Duodenal mucosa (tissue), 2 donors: ENCODE results near the gene ARHGEF11.

ENCODE experiments used
- H3K27ac ChIP-seq: one replicate; pipeline ENCODE4 v1.7.0; 2013; ENCODE audit warnings: low read depth, low read length
- H3K27me3 ChIP-seq, 2 donors: one replicate each; pipeline ENCODE4 v1.7.0; 2013; ENCODE audit warnings: low read length in 2 of 2, control low read depth in 1 of 2; ENCODE audit not compliant: insufficient read depth in 2 of 2, control insufficient read depth in 1 of 2
- H3K36me3 ChIP-seq, 2 donors: one replicate each; pipeline ENCODE4 v1.7.0; 2013; ENCODE audit warnings: low read length in 2 of 2, control low read depth in 1 of 2; ENCODE audit not compliant: insufficient read depth in 2 of 2, control insufficient read depth in 1 of 2
- H3K4me1 ChIP-seq, 2 donors: one replicate each; pipeline ENCODE4 v1.7.0; 2013; ENCODE audit warnings: low read length in 2 of 2, control low read depth in 1 of 2; ENCODE audit not compliant: insufficient read depth in 2 of 2, control insufficient read depth in 1 of 2
- H3K4me3 ChIP-seq, 2 donors: one replicate each; pipeline ENCODE4 v1.7.0; 2013; ENCODE audit warnings: low read length in 2 of 2, low read depth in 1 of 2
- H3K9ac ChIP-seq, 2 donors: one replicate each; pipeline ENCODE4 v1.7.0; 2013; ENCODE audit warnings: low read length in 2 of 2, low read depth in 1 of 2
- H3K9me3 ChIP-seq, 2 donors: one replicate each; pipeline ENCODE4 v1.7.0; 2013; ENCODE audit warnings: low read length in 2 of 2, control low read depth in 1 of 2; ENCODE audit not compliant: control insufficient read depth in 1 of 2

The ARHGEF11 gene

GRCh38 chr1:157050836-157051235 lies 5.3 kb upstream of the ARHGEF11 start:
- no peaks in the 10 kb centered on the region for H3K36me3 ChIP-seq
- H3K9ac ChIP-seq: no peak overlapping the region
- no peaks in the 10 kb centered on the region for H3K9me3 ChIP-seq
- no peak overlapping the region for H3K4me3 ChIP-seq
- H3K27me3 ChIP-seq: no peaks in the 10 kb centered on the region
- no peak overlapping the region for H3K27ac ChIP-seq
- no peaks in the 10 kb centered on the region for H3K4me1 ChIP-seq

- Histone ChIP-seq H3K4me3 (no peak overlapping the region), H3K36me3 (no peaks in the 10 kb centered on the region), H3K4me1 (peaks cover 24% of the 10 kb centered on the region in 2 donors), H3K9ac (no peak overlapping the region), H3K27ac (no peak overlapping the region), H3K27me3 (no peaks in the 10 kb centered on the region), H3K9me3 (no peaks in the 10 kb centered on the region)
Observed at GRCh38 chr1:157047062-157047410, 1.5 kb upstream of the ARHGEF11 start.

- Histone ChIP-seq H3K9ac (peak overlapping the region; percentile 49 to 84), H3K9me3 (no peaks in the 10 kb centered on the region), H3K27ac (no peak overlapping the region), H3K4me1 (peaks cover 24 to 35% of the 10 kb centered on the region in 2 donors), H3K4me3 (peak overlapping the region; percentile 86 to 92), H3K27me3 (no peaks in the 10 kb centered on the region), H3K36me3 (no peaks in the 10 kb centered on the region)
Observed at GRCh38 chr1:157044326-157044725, 1.2 kb downstream of the ARHGEF11 start.

GRCh38 chr1:157043685-157044084 lies 1.9 kb downstream of the ARHGEF11 start:
- no peaks in the 10 kb centered on the region for H3K36me3 ChIP-seq
- H3K27me3 ChIP-seq: no peaks in the 10 kb centered on the region
- H3K4me3 ChIP-seq: peak overlapping the region; percentile 86 to 92
- H3K9me3 ChIP-seq: no peaks in the 10 kb centered on the region
- H3K27ac ChIP-seq: no peak overlapping the region
- peaks cover 24 to 35% of the 10 kb centered on the region in 2 donors for H3K4me1 ChIP-seq
- H3K9ac ChIP-seq: peak overlapping the region; percentile 7 to 84

GRCh38 chr1:157042846-157043245 lies 2.7 kb downstream of the ARHGEF11 start:
- no peak overlapping the region for H3K9ac ChIP-seq
- H3K27ac ChIP-seq: no peak overlapping the region
- no peaks in the 10 kb centered on the region for H3K27me3 ChIP-seq
- H3K36me3 ChIP-seq: no peaks in the 10 kb centered on the region
- peaks cover 24 to 35% of the 10 kb centered on the region in 2 donors for H3K4me1 ChIP-seq
- peak overlapping the region; percentile 86 to 92 for H3K4me3 ChIP-seq
- H3K9me3 ChIP-seq: no peaks in the 10 kb centered on the region

- Histone ChIP-seq H3K4me3 (no peak overlapping the region), H3K4me1 (peaks cover 24 to 35% of the 10 kb centered on the region in 2 donors), H3K9ac (no peak overlapping the region), H3K36me3 (no peaks in the 10 kb centered on the region), H3K27me3 (no peaks in the 10 kb centered on the region), H3K9me3 (no peaks in the 10 kb centered on the region), H3K27ac (no peak overlapping the region)
Observed at GRCh38 chr1:157040802-157041201, 4.7 kb downstream of the ARHGEF11 start.

GRCh38 chr1:157035121-157035520 lies 10.4 kb downstream of the ARHGEF11 start:
- Histone ChIP-seq H3K9me3 (no peaks in the 10 kb centered on the region), H3K9ac (no peak overlapping the region), H3K4me3 (no peak overlapping the region), H3K4me1 (no peaks in the 10 kb centered on the region), H3K27me3 (no peaks in the 10 kb centered on the region), H3K36me3 (peaks cover 3 to 10% of the 10 kb centered on the region in 2 donors), H3K27ac (no peak overlapping the region)

- H3K9ac ChIP-seq: no peak overlapping the region
- H3K27ac ChIP-seq: no peak overlapping the region
- peaks cover 3 to 10% of the 10 kb centered on the region in 2 donors for H3K36me3 ChIP-seq
- no peak overlapping the region for H3K4me3 ChIP-seq
- no peaks in the 10 kb centered on the region for H3K27me3 ChIP-seq
- H3K4me1 ChIP-seq: no peaks in the 10 kb centered on the region
- no peaks in the 10 kb centered on the region for H3K9me3 ChIP-seq
Observed at GRCh38 chr1:157034137-157034800, 11.3 kb downstream of the ARHGEF11 start.

GRCh38 chr1:157033357-157033876 lies 12.1 kb downstream of the ARHGEF11 start:
- peaks cover 3 to 10% of the 10 kb centered on the region in 2 donors for H3K36me3 ChIP-seq
- no peaks in the 10 kb centered on the region for H3K9me3 ChIP-seq
- no peak overlapping the region for H3K4me3 ChIP-seq
- H3K4me1 ChIP-seq: no peaks in the 10 kb centered on the region
- no peaks in the 10 kb centered on the region for H3K27me3 ChIP-seq
- no peak overlapping the region for H3K9ac ChIP-seq
- no peak overlapping the region for H3K27ac ChIP-seq

- H3K4me3 ChIP-seq: no peak overlapping the region
- no peaks in the 10 kb centered on the region for H3K27me3 ChIP-seq
- no peak overlapping the region for H3K9ac ChIP-seq
- H3K4me1 ChIP-seq: no peaks in the 10 kb centered on the region
- no peaks in the 10 kb centered on the region for H3K9me3 ChIP-seq
- H3K27ac ChIP-seq: no peak overlapping the region
- peaks cover 3 to 10% of the 10 kb centered on the region in 2 donors for H3K36me3 ChIP-seq
Observed at GRCh38 chr1:157032303-157032702, 13.2 kb downstream of the ARHGEF11 start.
